ENCODE data around the gene NRXN3. TPM values are rescaled to one million over a fixed set of nuclear protein-coding genes. Genes with fewer than 3 reads are reported as not detected.

Gene NRXN3
- polyA plus RNA-seq, 1 of the 3 experiments (the other 2 are of a cell fraction) = 1.6 TPM

GRCh38 chr14:78873581-78873980 is 703.4 kb downstream of the NRXN3 start:
- WGBS (ENCODE audit: low lambda C conversion rate) = 2% methylated on average over 2 of the region's 2 CpGs
- Histone ChIP-seq H3K9me2 (no peaks in the 10 kb centered on the region), H3K4me2 (no peak overlapping the region), H3K36me3 (replicated peaks in 1 of 2; ENCODE audit: control insufficient read depth in 1 of 2, insufficient read depth in 2 of 2, low read length in 1 of 2) (no peaks in the 10 kb centered on the region), H3K4me3 (ENCODE audit: low read depth in 2 of 2, low read length in 1 of 2) (no peak overlapping the region), H3K27me3 (ENCODE audit: insufficient read depth) (no peaks in the 10 kb centered on the region), H2AFZ (ENCODE audit: low read depth) (no peak overlapping the region), H3K79me2 (ENCODE audit: insufficient read depth) (no peaks in the 10 kb centered on the region), H3K9me3 (no peaks in the 10 kb centered on the region), H3K4me1 (ENCODE audit: control insufficient read depth in 1 of 2, insufficient read depth in 2 of 2, low read depth in 1 of 2, low read length in 1 of 2) (no peaks in the 10 kb centered on the region), H3K9ac (no peak overlapping the region), H4K20me1 (ENCODE audit: insufficient read depth) (no peaks in the 10 kb centered on the region), H3K27ac (ENCODE audit: low read depth in 2 of 2, low read length in 1 of 2) (no peak overlapping the region), H3F3A (replicated peaks; ENCODE audit: insufficient read depth) (no peaks in the 10 kb centered on the region)
- no peak for DNase-seq
- TF ChIP-seq TAF1 (IDR thresholded peaks at IDR 0.05; ENCODE audit: borderline replicate concordance, low read depth, low read length) = no peak
- CTCF ChIA-PET = no interaction called here
- POLR2A ChIA-PET = no interaction called here

- DNase-seq = no peak
- Histone ChIP-seq H3K4me3 (ENCODE audit: low read depth in 2 of 2, low read length in 1 of 2) (no peak overlapping the region), H4K20me1 (ENCODE audit: insufficient read depth) (no peaks in the 10 kb centered on the region), H2AFZ (ENCODE audit: low read depth) (no peak overlapping the region), H3K9ac (no peak overlapping the region), H3K4me2 (no peak overlapping the region), H3K79me2 (ENCODE audit: insufficient read depth) (no peaks in the 10 kb centered on the region), H3K9me3 (no peaks in the 10 kb centered on the region), H3K9me2 (no peaks in the 10 kb centered on the region), H3K36me3 (replicated peaks in 1 of 2; ENCODE audit: control insufficient read depth in 1 of 2, insufficient read depth in 2 of 2, low read length in 1 of 2) (no peaks in the 10 kb centered on the region), H3K4me1 (ENCODE audit: control insufficient read depth in 1 of 2, insufficient read depth in 2 of 2, low read depth in 1 of 2, low read length in 1 of 2) (no peaks in the 10 kb centered on the region), H3F3A (replicated peaks; ENCODE audit: insufficient read depth) (no peaks in the 10 kb centered on the region), H3K27ac (ENCODE audit: low read depth in 2 of 2, low read length in 1 of 2) (no peak overlapping the region), H3K27me3 (ENCODE audit: insufficient read depth) (no peaks in the 10 kb centered on the region)
- 4% methylated on average over 2 of the region's 2 CpGs for WGBS (ENCODE audit: low lambda C conversion rate)
- POLR2A ChIA-PET = no interaction called here
- no peak for TF ChIP-seq CHD2 (IDR thresholded peaks at IDR 0.05; ENCODE audit: low read length, partially characterized antibody)
- no peak for TF ChIP-seq GABPA (IDR thresholded peaks at IDR 0.05; ENCODE audit: low read depth)
- TF ChIP-seq RFX5 (IDR thresholded peaks at IDR 0.05; ENCODE audit: low read length) = no peak
- no peak for TF ChIP-seq FOXM1 (IDR thresholded peaks at IDR 0.05; ENCODE audit: low read depth)
- TF ChIP-seq EP300 (IDR thresholded peaks at IDR 0.05; ENCODE audit: borderline replicate concordance in 1 of 2, low read depth in 1 of 2, low read length in 1 of 2) = no peak
- TF ChIP-seq USF1 (IDR thresholded peaks at IDR 0.05; ENCODE audit: borderline replicate concordance, low read depth) = no peak
- no peak for TF ChIP-seq PBX3 (IDR thresholded peaks at IDR 0.05)
- CTCF ChIA-PET = interaction anchor here (0.8 to 1.5 kb wide), 3 partner anchors 10 to 29 kb away, joined by 3 to 4 read pairs (median 3); no protein-coding TSS in a partner anchor
These were observed 704.9 kb downstream of the NRXN3 start for GRCh38 chr14:78875049-78875448.

- Histone ChIP-seq H3K9me3 (no peaks in the 10 kb centered on the region), H3K4me3 (ENCODE audit: low read depth in 2 of 2, low read length in 1 of 2) (no peak overlapping the region), H3K27me3 (ENCODE audit: insufficient read depth) (no peaks in the 10 kb centered on the region), H3K27ac (ENCODE audit: low read depth in 2 of 2, low read length in 1 of 2) (no peak overlapping the region), H4K20me1 (ENCODE audit: insufficient read depth) (no peaks in the 10 kb centered on the region), H3K4me2 (no peak overlapping the region), H3K9me2 (no peaks in the 10 kb centered on the region), H3K79me2 (ENCODE audit: insufficient read depth) (no peaks in the 10 kb centered on the region), H3K4me1 (ENCODE audit: control insufficient read depth in 1 of 2, insufficient read depth in 2 of 2, low read depth in 1 of 2, low read length in 1 of 2) (no peaks in the 10 kb centered on the region), H3F3A (replicated peaks; ENCODE audit: insufficient read depth) (no peaks in the 10 kb centered on the region), H2AFZ (ENCODE audit: low read depth) (no peak overlapping the region), H3K9ac (no peak overlapping the region), H3K36me3 (replicated peaks in 1 of 2; ENCODE audit: control insufficient read depth in 1 of 2, insufficient read depth in 2 of 2, low read length in 1 of 2) (no peaks in the 10 kb centered on the region)
- CTCF ChIA-PET = no interaction called here
- POLR2A ChIA-PET = no interaction called here
- no peak for DNase-seq
- TF ChIP-seq GABPA (IDR thresholded peaks at IDR 0.05; ENCODE audit: low read depth) (no peak), CTCF (IDR thresholded peaks at IDR 0.05) (no peak), RFX5 (IDR thresholded peaks at IDR 0.05; ENCODE audit: low read length) (no peak), SIN3A (IDR thresholded peaks at IDR 0.05; ENCODE audit: borderline replicate concordance, low read depth, low read length) (no peak), ZBTB33 (IDR thresholded peaks at IDR 0.05; ENCODE audit: borderline replicate concordance, low read depth) (no peak), GATA2 (CRISPR knock-in tag; IDR thresholded peaks at IDR 0.05) (no peak), TAF1 (IDR thresholded peaks at IDR 0.05; ENCODE audit: borderline replicate concordance, low read depth, low read length) (no peak), TCF12 (IDR thresholded peaks at IDR 0.05) (no peak), USF2 (IDR thresholded peaks at IDR 0.05; ENCODE audit: borderline replicate concordance, low read depth, low read length) (no peak), PBX3 (IDR thresholded peaks at IDR 0.05) (no peak)
These were observed 715.7 kb downstream of the NRXN3 start for GRCh38 chr14:78885884-78886283.

Data from SK-N-SH (cell line).